Nephron (organoid): ENCODE data around the gene RPS21.

ENCODE experiments used
- H3K27ac Mint-ChIP-seq, 3 experiments: 2 replicates each; pipeline ENCODE4 v1.8.0; 2020; ENCODE audit warnings: mixed read lengths in 3 of 3, mild to moderate bottlenecking in 2 of 3, moderate library complexity in 1 of 3
- H3K27me3 Mint-ChIP-seq: 2 replicates; pipeline ENCODE4 v1.8.0; 2021; ENCODE audit warnings: low read depth, mild to moderate bottlenecking, moderate library complexity, mixed read lengths
- H3K36me3 Mint-ChIP-seq: 2 replicates; pipeline ENCODE4 v1.8.0; 2020; ENCODE audit warnings: low read depth, mixed read lengths
- H3K4me1 Mint-ChIP-seq: 2 replicates; pipeline ENCODE4 v1.8.0; 2020; ENCODE audit warnings: mixed read lengths
- H3K4me3 Mint-ChIP-seq, 3 experiments: 2 replicates each; pipeline ENCODE4 v1.8.0; 2020; ENCODE audit warnings: mild to moderate bottlenecking in 3 of 3, mixed read lengths in 3 of 3, moderate library complexity in 2 of 3
- H3K9me3 Mint-ChIP-seq: 2 replicates; pipeline ENCODE4 v1.8.0; 2020; ENCODE audit warnings: mixed read lengths
- TF ChIP-seq, protein P1 (sequence below), 3 experiments: fragments of 200-600 bp; sonication (generic); IDR thresholded peaks; one replicate each; pipeline ENCODE4 v1.5.0; 2021; ENCODE audit warnings: antibody characterized with exemption in 3 of 3; ENCODE audit not compliant: unreplicated experiment in 3 of 3

The RPS21 gene

DNA sequence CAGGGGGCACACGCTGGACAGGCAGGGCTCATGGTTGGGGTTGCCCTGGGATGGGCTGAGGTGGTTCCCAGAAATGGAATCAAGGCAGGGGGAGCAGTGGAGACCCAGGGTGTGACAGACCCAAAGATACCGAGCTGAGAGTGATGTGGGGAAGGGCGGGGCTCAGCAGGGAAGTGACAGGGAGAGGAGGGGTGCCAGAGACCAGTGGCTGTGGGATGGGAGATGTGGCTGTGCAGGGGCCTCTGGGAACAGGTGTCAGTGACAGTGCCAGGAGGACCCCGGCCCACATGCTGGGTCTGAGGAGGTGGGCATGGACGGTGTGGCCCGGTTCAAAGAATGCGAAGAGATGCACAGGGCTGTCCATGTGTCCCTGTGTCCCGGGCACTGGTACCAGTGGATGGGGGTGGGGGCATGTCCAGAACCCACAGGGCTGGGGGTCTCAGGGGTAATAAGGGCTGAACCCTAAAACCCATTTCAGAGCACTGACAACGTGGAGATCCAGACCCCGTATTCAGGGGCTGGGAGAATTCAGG is 19.1 kb downstream of the RPS21 start:
- Mint-ChIP-seq H3K36me3 (no peaks in the 10 kb centered on the region), H3K9me3 (no peaks in the 10 kb centered on the region), H3K4me1 (peaks cover 11% of the 10 kb centered on the region), H3K4me3 (peak overlapping the region; percentile 72 to 84 (median 83)), H3K27ac (no peak overlapping the region), H3K27me3 (peaks cover 10% of the 10 kb centered on the region)
- TF ChIP-seq, protein P1, sequence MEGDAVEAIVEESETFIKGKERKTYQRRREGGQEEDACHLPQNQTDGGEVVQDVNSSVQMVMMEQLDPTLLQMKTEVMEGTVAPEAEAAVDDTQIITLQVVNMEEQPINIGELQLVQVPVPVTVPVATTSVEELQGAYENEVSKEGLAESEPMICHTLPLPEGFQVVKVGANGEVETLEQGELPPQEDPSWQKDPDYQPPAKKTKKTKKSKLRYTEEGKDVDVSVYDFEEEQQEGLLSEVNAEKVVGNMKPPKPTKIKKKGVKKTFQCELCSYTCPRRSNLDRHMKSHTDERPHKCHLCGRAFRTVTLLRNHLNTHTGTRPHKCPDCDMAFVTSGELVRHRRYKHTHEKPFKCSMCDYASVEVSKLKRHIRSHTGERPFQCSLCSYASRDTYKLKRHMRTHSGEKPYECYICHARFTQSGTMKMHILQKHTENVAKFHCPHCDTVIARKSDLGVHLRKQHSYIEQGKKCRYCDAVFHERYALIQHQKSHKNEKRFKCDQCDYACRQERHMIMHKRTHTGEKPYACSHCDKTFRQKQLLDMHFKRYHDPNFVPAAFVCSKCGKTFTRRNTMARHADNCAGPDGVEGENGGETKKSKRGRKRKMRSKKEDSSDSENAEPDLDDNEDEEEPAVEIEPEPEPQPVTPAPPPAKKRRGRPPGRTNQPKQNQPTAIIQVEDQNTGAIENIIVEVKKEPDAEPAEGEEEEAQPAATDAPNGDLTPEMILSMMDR (IDR thresholded peaks at IDR 0.05; ENCODE audit: unreplicated experiment in 3 of 3): no peak

- no peaks in the 10 kb centered on the region for H3K9me3 Mint-ChIP-seq
- peaks cover 11% of the 10 kb centered on the region for H3K4me1 Mint-ChIP-seq
- TF ChIP-seq, protein P1 (IDR thresholded peaks at IDR 0.05; ENCODE audit: unreplicated experiment in 3 of 3): no peak
- H3K36me3 Mint-ChIP-seq: no peaks in the 10 kb centered on the region
- peaks cover 10% of the 10 kb centered on the region for H3K27me3 Mint-ChIP-seq
- H3K27ac Mint-ChIP-seq: no peak overlapping the region
- H3K4me3 Mint-ChIP-seq: peak overlapping the region; percentile 72 to 84 (median 83)
These were observed 19.8 kb downstream of the RPS21 start for GRCh38 chr20:62406635-62407176.

- TF ChIP-seq, protein P1 (IDR thresholded peaks at IDR 0.05; ENCODE audit: unreplicated experiment in 3 of 3): no peak
- no peak within 1 kb of the TSS for H3K27ac Mint-ChIP-seq
- H3K9me3 Mint-ChIP-seq: no peaks in the 10 kb centered on the region
- no peaks in the 10 kb centered on the region for H3K36me3 Mint-ChIP-seq
- H3K4me3 Mint-ChIP-seq: peak within 1 kb of the TSS; percentile 76 to 84 (median 83)
- peaks cover 10% of the 10 kb centered on the region for H3K27me3 Mint-ChIP-seq
- peaks cover 11% of the 10 kb centered on the region for H3K4me1 Mint-ChIP-seq
These were observed 20.5 kb downstream of the RPS21 start, which contains the start of gene CABLES2 for GRCh38 chr20:62407221-62407992. Gene CABLES2 (minus strand): TSS chr20:62407285. CDS start chr20:62407276, 9 bp downstream.

DNA sequence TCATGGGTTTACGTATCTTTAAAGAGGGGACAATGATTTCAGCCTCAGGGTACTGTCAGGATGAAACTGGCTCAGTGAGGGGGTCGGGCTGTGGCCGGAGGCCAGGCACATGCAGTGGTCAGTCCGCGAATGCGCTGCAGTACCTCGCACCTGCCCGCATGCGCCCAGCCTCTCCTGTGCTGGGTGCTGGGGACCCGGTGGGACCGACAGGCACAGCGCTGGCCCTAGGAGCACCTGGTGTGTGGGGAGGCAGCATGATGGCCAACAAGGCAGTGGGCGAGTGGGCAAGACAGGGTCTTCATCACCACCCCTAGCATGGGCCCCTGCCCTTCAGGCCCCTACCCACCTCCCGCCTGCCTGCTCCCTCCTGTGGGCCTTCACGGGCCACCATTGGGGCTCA is 21.2 kb downstream of the RPS21 start:
- Mint-ChIP-seq H3K4me1 (peaks cover 11% of the 10 kb centered on the region), H3K9me3 (no peaks in the 10 kb centered on the region), H3K36me3 (no peaks in the 10 kb centered on the region), H3K4me3 (peak overlapping the region; percentile 61 to 73 (median 63)), H3K27me3 (peaks cover 10% of the 10 kb centered on the region), H3K27ac (no peak overlapping the region)
- TF ChIP-seq, protein P1 (IDR thresholded peaks at IDR 0.05; ENCODE audit: unreplicated experiment in 3 of 3): no peak

DNA sequence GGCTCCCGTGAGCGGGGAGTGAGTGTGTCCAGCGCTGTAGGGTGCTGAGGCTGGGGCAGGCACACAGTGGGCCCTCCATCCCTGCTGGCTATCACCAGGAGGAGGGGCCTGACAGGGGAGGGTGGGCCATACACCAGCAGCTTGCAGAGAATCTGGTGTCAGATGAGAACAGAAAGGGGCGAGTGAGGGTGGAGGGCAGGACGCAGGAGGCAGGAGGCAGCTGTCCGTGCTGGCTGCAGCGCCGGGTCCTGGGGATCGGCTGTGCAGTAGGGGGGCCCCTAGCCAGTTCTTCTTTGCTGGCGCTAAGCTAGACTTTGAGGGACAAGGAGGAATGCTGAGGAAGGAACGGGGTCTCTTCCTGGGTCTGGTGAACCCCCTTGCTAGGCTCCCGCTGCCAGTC is 21.7 kb downstream of the RPS21 start:
- H3K27me3 Mint-ChIP-seq: peaks cover 10% of the 10 kb centered on the region
- no peaks in the 10 kb centered on the region for H3K9me3 Mint-ChIP-seq
- no peaks in the 10 kb centered on the region for H3K36me3 Mint-ChIP-seq
- TF ChIP-seq, protein P1 (IDR thresholded peaks at IDR 0.05; ENCODE audit: unreplicated experiment in 3 of 3): no peak
- H3K4me1 Mint-ChIP-seq: peaks cover 11% of the 10 kb centered on the region
- no peak overlapping the region for H3K4me3 Mint-ChIP-seq
- no peak overlapping the region for H3K27ac Mint-ChIP-seq
